ENCODE data around the gene NT5DC4.

The NT5DC4 gene

GRCh38 chr2:112686348-112687217, 34.2 kb upstream of the NT5DC4 start:
- Histone ChIP-seq H3K27me3 (ENCODE audit: insufficient read depth, low read length, poor library complexity) (no peaks in the 10 kb centered on the region), H3K27ac (ENCODE audit: low read length) (peak overlapping the region; percentile 53; the same call in 1 of the 2 replicates), H2AFZ (ENCODE audit: low read depth, low read length) (peak overlapping the region; percentile 28; the same call in 1 of the 2 replicates), H3K9me3 (ENCODE audit: insufficient read depth, low read length, severe bottlenecking) (no peaks in the 10 kb centered on the region), H3K36me3 (ENCODE audit: insufficient read depth, low read length) (no peaks in the 10 kb centered on the region), H3K4me2 (ENCODE audit: insufficient read depth, low read length) (no peak overlapping the region), H3K4me1 (ENCODE audit: insufficient read depth, low read length) (peaks cover 28% of the 10 kb centered on the region), H3K79me2 (ENCODE audit: insufficient read depth, low read length) (no peaks in the 10 kb centered on the region), H4K20me1 (ENCODE audit: insufficient read depth, low read length) (no peaks in the 10 kb centered on the region), H3K9ac (ENCODE audit: low read depth, low read length) (no peak overlapping the region), H3K4me3 (ENCODE audit: low read depth in 1 of 2, low read length in 2 of 2) (no peak overlapping the region)
- TF ChIP-seq CTCF (IDR thresholded peaks at IDR 0.05; ENCODE audit: borderline replicate concordance, extremely low read depth, low read length, poor library complexity, severe bottlenecking) = no peak
- TF ChIP-seq EZH2 (IDR thresholded peaks at IDR 0.05; ENCODE audit: borderline replicate concordance, low read depth, low read length, severe bottlenecking) = no peak
- ATAC-seq (ENCODE audit: insufficient read depth, low read depth) (peak; percentile 49), DNase-seq (peak; percentile 37)

GRCh38 chr2:112687522-112687921, 33.3 kb upstream of the NT5DC4 start:
- Histone ChIP-seq H3K79me2 (ENCODE audit: insufficient read depth, low read length) (no peaks in the 10 kb centered on the region), H3K9ac (ENCODE audit: low read depth, low read length) (no peak overlapping the region; the same call in 1 of the 2 replicates), H3K4me1 (ENCODE audit: insufficient read depth, low read length) (peaks cover 38% of the 10 kb centered on the region), H3K9me3 (ENCODE audit: insufficient read depth, low read length, severe bottlenecking) (no peaks in the 10 kb centered on the region), H3K36me3 (ENCODE audit: insufficient read depth, low read length) (no peaks in the 10 kb centered on the region), H2AFZ (ENCODE audit: low read depth, low read length) (no peak overlapping the region), H3K27ac (ENCODE audit: low read length) (no peak overlapping the region), H3K4me2 (ENCODE audit: insufficient read depth, low read length) (no peak overlapping the region), H3K4me3 (ENCODE audit: low read depth in 1 of 2, low read length in 2 of 2) (no peak overlapping the region), H4K20me1 (ENCODE audit: insufficient read depth, low read length) (no peaks in the 10 kb centered on the region), H3K27me3 (ENCODE audit: insufficient read depth, low read length, poor library complexity) (no peaks in the 10 kb centered on the region)
- TF ChIP-seq EZH2 (IDR thresholded peaks at IDR 0.05; ENCODE audit: borderline replicate concordance, low read depth, low read length, severe bottlenecking) = no peak
- TF ChIP-seq CTCF (IDR thresholded peaks at IDR 0.05; ENCODE audit: borderline replicate concordance, extremely low read depth, low read length, poor library complexity, severe bottlenecking) = no peak
- DNase-seq = no peak
- ATAC-seq (ENCODE audit: insufficient read depth, low read depth) = no peak

GRCh38 chr2:112688086-112688880, 32.5 kb upstream of the NT5DC4 start:
- DNase-seq = no peak
- H3K36me3 ChIP-seq (ENCODE audit: insufficient read depth, low read length) = no peaks in the 10 kb centered on the region
- no peak overlapping the region for H3K4me3 ChIP-seq (ENCODE audit: low read depth in 1 of 2, low read length in 2 of 2)
- H3K79me2 ChIP-seq (ENCODE audit: insufficient read depth, low read length) = no peaks in the 10 kb centered on the region
- no peak overlapping the region for H3K4me2 ChIP-seq (ENCODE audit: insufficient read depth, low read length)
- no peaks in the 10 kb centered on the region for H3K27me3 ChIP-seq (ENCODE audit: insufficient read depth, low read length, poor library complexity)
- no peak overlapping the region for H3K27ac ChIP-seq (ENCODE audit: low read length)
- no peaks in the 10 kb centered on the region for H3K9me3 ChIP-seq (ENCODE audit: insufficient read depth, low read length, severe bottlenecking)
- no peak overlapping the region for H2AFZ ChIP-seq (ENCODE audit: low read depth, low read length)
- TF ChIP-seq EZH2 (IDR thresholded peaks at IDR 0.05; ENCODE audit: borderline replicate concordance, low read depth, low read length, severe bottlenecking) (no peak), CTCF (IDR thresholded peaks at IDR 0.05; ENCODE audit: borderline replicate concordance, extremely low read depth, low read length, poor library complexity, severe bottlenecking) (no peak)
- H4K20me1 ChIP-seq (ENCODE audit: insufficient read depth, low read length) = no peaks in the 10 kb centered on the region
- no peak overlapping the region for H3K9ac ChIP-seq (ENCODE audit: low read depth, low read length)
- H3K4me1 ChIP-seq (ENCODE audit: insufficient read depth, low read length) = peaks cover 45% of the 10 kb centered on the region
- ATAC-seq (ENCODE audit: insufficient read depth, low read depth) = no peak
